Activated CD4-positive, alpha-beta T cell treated with anti-CD3 and anti-CD28 coated beads, Interleukin-2, amount 50 U/mL, for 4 hours (primary cell): ENCODE data around the gene KCNA10.

ENCODE experiments used
- DNase-seq, 2 experiments: peaks; one replicate each; pipeline ENCODE4 v3.0.0-alpha.2; 2020

The KCNA10 gene

DNA sequence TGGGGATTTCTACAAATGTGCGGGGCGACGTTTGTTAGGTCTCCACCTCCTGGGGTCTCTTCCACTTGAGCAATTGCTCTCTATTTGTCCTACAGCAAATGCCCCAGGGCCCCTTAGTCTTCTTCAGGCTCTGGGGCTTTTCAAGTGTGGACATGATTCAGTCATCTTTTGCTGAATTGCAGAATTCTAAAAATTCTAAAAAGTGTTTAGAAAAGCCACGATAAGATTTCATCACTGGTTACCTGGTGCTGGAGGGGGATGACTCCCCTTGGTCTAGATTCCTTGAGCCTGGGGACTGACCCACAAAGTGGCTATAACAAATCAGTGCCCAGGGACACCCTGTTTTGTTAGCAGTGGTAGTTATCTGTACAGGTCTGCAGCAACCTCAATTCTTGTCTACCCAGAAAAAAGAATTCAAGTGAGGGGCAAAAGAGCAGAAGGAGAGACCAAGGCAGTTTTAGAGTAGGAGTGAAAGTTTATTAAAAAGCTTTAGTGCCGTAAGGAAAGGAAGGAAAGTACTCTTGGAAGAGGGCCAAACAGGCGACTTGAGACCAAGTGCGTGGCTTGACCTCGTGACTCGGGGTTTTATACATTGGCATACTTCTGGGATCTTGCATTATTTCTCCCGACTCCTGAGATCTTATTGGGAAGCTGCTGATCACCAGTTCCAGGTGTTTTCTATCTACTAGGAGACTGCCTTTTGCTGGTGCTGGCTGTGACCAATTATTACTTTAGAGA lies 42.8 kb downstream of the KCNA10 start:
- no peak for DNase-seq

DNA sequence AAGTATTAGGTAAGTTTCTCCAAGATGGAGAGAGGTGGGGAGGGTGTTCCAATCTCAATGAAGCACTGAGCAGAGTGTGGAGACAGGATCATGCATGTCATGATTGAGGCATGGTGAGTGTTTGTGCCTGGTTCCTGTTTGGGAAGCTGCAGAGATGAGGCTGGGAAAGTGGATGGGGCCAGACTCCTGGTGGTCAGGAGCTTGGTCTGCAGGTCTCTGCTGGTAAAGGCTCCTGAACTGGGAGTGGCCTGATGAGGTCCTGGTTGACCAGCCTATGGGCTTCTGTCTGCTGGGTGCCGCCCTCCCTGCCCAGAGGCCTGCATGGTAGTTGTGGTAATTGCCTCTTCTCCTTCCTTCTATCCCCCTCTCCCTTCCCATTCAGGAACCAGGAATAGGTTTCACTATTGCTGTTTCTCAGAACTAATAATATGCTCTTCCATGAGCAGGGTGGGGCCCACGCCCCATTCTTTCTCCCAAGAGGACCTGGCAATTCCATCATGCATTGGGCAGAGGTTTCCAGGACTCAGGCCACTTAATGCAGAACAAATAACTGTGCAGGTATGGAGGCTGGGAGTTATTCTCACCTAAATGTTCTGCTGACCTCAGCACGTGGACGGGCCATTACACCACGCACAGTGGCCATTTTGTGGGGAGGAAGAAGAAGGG lies 43.5 kb downstream of the KCNA10 start:
- DNase-seq, result no peak

DNA sequence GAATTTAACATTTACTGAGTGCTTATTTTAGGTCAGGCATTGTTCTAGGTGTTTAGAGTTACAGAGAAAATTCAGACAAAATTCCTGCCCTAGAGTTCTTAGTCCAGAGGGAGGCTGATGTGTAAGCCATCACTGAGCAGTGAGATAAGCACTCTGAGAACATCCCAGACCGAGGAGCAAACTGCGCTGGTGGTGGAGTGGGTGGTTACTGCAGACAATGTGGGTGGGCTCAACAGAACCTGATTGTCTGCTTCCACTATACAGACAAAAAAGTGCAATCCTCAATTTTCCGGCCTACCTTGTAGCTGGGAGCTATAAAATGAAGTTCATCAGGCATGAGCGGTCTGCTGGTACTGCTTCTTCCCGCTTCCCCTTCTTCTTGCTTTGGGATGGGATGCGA lies 44.5 kb downstream of the KCNA10 start:
- DNase-seq, result no peak

DNA sequence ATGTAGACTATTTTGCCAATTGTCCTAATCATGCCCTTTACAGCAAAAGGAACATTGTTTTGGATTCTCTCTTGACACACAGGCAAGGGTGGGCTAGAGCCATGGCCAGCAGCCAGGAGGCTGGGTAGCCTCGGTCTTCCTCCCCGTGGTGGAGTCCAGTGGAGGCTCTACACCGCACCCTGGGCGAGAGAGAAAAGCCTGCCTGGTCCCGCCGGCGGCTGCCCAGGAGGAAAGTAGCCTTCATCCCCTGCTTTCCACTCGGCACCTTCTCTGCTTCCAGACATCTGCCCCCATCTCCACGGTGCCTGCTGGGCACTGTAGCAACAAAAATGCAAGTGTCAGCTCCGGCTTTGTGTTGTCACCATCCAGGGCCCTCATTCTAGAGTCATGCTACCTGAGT lies 46.4 kb downstream of the KCNA10 start:
- DNase-seq, result no peak

DNA sequence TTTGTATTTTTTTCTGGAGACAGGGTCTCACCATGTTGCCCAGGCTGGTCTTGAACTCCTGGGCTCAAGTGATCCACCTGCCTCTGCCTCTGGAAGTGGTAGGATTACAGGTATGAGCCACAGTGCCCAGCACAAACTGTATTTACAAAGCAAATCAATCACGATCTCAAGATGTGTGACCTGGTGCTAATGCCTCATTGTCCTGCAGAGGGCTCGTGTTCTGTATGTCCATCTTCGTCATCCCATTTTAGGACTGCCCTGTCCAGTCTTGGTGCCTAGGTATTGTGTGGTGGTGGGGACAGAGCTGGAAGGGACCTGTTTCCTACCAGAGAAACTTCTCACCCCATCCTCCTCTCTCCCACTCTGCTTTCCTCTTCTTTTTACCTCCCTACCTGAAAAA lies 47.8 kb downstream of the KCNA10 start:
- no peak for DNase-seq
